Tibial artery (tissue), 4 donors: ENCODE results near the gene TMBIM1.

Experiments used
- DNase-seq, 2 donors: peaks; one replicate each; pipeline ENCODE4 v3.0.0-alpha.2; 2019
- H3K27ac ChIP-seq, 2 donors: fragments of 200-600 bp; sonication (generic) in 1 of 2; 1 replicate in 1 of 2; 2 replicates in 1 of 2; pipeline ENCODE4 v1.5.1; 2018 to 2019; ENCODE audit warnings: mild to moderate bottlenecking in 1 of 2
- H3K27me3 ChIP-seq, 2 donors: fragments of 200-600 bp; sonication (generic) in 1 of 2; one replicate each; pipeline versions ENCODE4 v1.5.1 to v1.6.0; 2016 to 2019
- H3K36me3 ChIP-seq, 3 donors: fragments of 200-600 bp; sonication (generic) in 2 of 3; one replicate each; pipeline ENCODE4 v1.5.1; 2016 to 2019; ENCODE audit warnings: mild to moderate bottlenecking in 2 of 3
- H3K4me1 ChIP-seq, 4 donors: fragments of 200-600 bp; sonication (generic) in 2 of 4; 1 replicate in 3 of 4; 2 replicates in 1 of 4; pipeline ENCODE4 v1.5.1; 2016 to 2019
- H3K4me3 ChIP-seq, 2 donors: fragments of 200-600 bp; sonication (generic) in 1 of 2; 1 replicate in 1 of 2; 2 replicates in 1 of 2; pipeline ENCODE4 v1.5.1; 2018 to 2019; ENCODE audit warnings: mild to moderate bottlenecking in 2 of 2
- H3K9me3 ChIP-seq, 3 donors: fragments of 200-600 bp; sonication (generic) in 1 of 3; one replicate each; pipeline ENCODE4 v1.5.1; 2016 to 2019
- intact Hi-C: fragments of 100-400 bp; cut with DNase I; formaldehyde crosslinking; loops from one replicate; pipeline ENCODE4 v1.15.0; 2023; ENCODE audit warnings: low total_unique reads
- TF ChIP-seq, protein P1 (sequence below), 2 experiments: fragments of 200-600 bp in 1 of 2; fragments of 450-650 bp in 1 of 2; IDR thresholded peaks; one replicate each; pipeline ENCODE4 v1.5.1; 2017 to 2019; ENCODE audit warnings: antibody characterized with exemption in 2 of 2, mild to moderate bottlenecking in 1 of 2, moderate library complexity in 1 of 2

TMBIM1 gene

GRCh38 chr2:218332288-218332687, 40.0 kb upstream of the TMBIM1 start:
- TF ChIP-seq, protein P1, sequence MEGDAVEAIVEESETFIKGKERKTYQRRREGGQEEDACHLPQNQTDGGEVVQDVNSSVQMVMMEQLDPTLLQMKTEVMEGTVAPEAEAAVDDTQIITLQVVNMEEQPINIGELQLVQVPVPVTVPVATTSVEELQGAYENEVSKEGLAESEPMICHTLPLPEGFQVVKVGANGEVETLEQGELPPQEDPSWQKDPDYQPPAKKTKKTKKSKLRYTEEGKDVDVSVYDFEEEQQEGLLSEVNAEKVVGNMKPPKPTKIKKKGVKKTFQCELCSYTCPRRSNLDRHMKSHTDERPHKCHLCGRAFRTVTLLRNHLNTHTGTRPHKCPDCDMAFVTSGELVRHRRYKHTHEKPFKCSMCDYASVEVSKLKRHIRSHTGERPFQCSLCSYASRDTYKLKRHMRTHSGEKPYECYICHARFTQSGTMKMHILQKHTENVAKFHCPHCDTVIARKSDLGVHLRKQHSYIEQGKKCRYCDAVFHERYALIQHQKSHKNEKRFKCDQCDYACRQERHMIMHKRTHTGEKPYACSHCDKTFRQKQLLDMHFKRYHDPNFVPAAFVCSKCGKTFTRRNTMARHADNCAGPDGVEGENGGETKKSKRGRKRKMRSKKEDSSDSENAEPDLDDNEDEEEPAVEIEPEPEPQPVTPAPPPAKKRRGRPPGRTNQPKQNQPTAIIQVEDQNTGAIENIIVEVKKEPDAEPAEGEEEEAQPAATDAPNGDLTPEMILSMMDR (IDR thresholded peaks at IDR 0.05): no peak
- no peaks in the 10 kb centered on the region for H3K4me1 ChIP-seq
- intact Hi-C loops: no loop called here
- H3K9me3 ChIP-seq: no peaks in the 10 kb centered on the region
- H3K4me3 ChIP-seq: no peak overlapping the region
- no peak for DNase-seq
- H3K36me3 ChIP-seq: no peaks in the 10 kb centered on the region
- H3K27ac ChIP-seq: no peak overlapping the region
- H3K27me3 ChIP-seq: no peaks in the 10 kb centered on the region

GRCh38 chr2:218331745-218332144, 39.4 kb upstream of the TMBIM1 start:
- Histone ChIP-seq H3K27ac (no peak overlapping the region), H3K27me3 (no peaks in the 10 kb centered on the region), H3K9me3 (no peaks in the 10 kb centered on the region), H3K4me1 (no peaks in the 10 kb centered on the region), H3K4me3 (no peak overlapping the region), H3K36me3 (no peaks in the 10 kb centered on the region)
- intact Hi-C loops: no loop called here
- TF ChIP-seq, protein P1 (IDR thresholded peaks at IDR 0.05): no peak
- DNase-seq: no peak

DNA sequence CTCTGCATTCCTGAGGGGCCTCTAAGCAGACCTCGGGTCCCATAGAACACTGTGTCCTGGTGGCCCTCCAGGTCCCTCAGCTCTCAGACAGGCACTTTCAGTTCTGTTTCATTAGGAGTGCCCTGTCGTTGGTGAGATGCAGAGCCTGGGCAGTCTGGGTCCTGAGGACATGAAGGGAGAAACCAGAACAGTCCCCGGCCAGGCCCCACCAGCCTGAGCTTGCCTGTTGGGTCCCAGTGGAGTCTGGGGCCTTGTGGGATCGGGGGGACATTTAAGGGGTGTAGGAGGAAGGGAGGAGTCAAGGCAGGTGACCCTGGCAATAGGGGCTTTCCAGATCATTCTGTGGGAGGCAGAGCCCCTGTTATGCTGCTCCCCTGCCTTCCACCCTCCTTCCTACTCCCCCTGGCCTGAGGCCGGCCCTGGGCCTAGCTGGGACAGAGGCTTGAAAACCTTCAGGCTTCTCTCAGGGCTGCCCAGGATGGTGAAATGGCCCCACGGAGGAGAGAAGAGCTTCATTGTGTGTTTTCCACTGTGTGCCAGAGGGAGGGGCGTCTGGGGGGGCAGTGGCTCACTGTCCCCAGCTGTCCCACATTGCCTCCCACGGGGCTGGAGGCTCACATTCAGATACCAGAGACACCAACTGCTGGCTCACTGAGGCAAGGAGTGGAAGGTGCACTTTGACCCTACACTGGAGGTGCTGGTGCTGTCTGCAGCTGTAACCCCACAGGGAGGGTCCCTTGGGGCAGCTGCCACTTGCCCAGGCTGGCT, 37.7 kb upstream of the TMBIM1 start:
- Histone ChIP-seq H3K27me3 (no peaks in the 10 kb centered on the region), H3K4me3 (no peak overlapping the region), H3K4me1 (no peaks in the 10 kb centered on the region), H3K27ac (no peak overlapping the region), H3K9me3 (no peaks in the 10 kb centered on the region), H3K36me3 (no peaks in the 10 kb centered on the region)
- TF ChIP-seq, protein P1 (IDR thresholded peaks at IDR 0.05): no peak
- intact Hi-C loops: no loop called here
- DNase-seq: no peak

DNA sequence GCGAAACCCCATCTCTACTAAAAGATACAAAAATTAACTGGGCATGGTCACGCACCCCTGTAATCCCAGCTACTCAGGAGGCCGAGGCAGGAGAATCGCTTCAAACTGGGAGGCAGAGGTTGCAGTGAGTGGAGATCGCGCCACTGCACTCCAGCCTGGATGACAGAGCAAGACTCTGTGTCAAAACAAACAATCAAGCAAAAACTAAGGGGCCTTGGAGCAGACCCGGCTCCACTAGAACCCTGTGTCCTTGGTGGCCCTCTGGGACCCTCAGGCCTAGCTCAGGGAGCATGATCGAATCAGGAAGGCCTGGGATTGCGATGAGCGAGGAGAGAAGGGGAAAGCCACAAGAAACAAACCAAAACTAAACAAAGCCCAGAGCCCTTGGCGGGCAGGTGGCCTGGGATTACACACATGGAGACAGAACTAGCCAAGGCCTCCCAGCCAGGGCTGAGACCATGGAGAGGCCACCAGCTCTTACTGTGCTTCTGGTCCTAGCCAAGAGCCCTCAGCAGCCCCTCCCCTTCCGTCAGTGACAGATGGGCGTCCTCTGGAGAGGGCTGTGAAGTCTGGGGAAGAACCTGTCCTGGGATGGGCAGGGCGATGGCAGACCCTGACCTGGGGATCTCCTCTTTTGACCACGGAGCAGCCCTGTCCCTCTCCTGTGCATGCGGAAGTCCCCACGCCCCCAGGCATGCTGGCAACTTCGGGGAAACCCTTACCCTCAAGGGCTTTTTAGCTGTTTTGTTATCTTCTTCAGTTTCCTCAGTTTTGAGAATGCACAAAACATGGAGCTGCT, 36.9 kb upstream of the TMBIM1 start:
- Histone ChIP-seq H3K27ac (no peak overlapping the region), H3K4me3 (no peak overlapping the region), H3K36me3 (no peaks in the 10 kb centered on the region), H3K27me3 (no peaks in the 10 kb centered on the region), H3K9me3 (no peaks in the 10 kb centered on the region), H3K4me1 (peaks cover 0 to 2% (median 1%) of the 10 kb centered on the region in 4 donors)
- intact Hi-C loops: no loop called here
- DNase-seq: no peak
- TF ChIP-seq, protein P1 (IDR thresholded peaks at IDR 0.05): no peak

DNA sequence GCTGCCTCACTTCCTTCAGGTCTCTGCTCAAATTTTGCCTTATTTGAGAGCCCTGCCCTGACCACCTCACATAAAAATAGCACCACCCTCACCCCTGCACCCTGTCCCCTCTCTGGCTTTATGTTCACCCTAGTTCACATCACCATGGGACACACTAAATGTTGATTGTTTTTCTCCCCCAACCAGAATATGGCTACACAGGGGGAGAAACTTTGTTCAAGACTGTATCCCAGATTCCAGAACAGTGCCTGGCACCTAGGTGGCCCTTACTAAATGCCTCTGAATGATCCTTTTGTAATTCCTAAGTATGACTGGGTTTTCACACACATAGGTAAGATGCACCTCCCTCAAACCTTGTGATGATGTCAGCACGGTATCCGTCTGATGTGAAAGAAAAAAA, 36.0 kb upstream of the TMBIM1 start:
- Histone ChIP-seq H3K4me1 (peaks cover 0 to 11% (median 11%) of the 10 kb centered on the region in 4 donors), H3K27me3 (no peaks in the 10 kb centered on the region), H3K27ac (no peak overlapping the region), H3K9me3 (no peaks in the 10 kb centered on the region), H3K36me3 (no peaks in the 10 kb centered on the region), H3K4me3 (no peak overlapping the region)
- no peak for DNase-seq
- TF ChIP-seq, protein P1 (IDR thresholded peaks at IDR 0.05): no peak
- intact Hi-C loops: no loop called here
